NCI-H2227 (cell line): ENCODE measurements around the gene F12.
A peak's percentile ranks its signal among the peaks of the same experiment; 100 is the strongest.
"Not testable (repeated sequence)": the region's sequence is repeated elsewhere in the genome, so short reads cannot be mapped to it uniquely, and the experiment has no call there.

Experiments used
- DNase-seq: peaks from one replicate; lab custom pipeline; 2025; ENCODE audit not compliant: unreplicated experiment; lab: John Stamatoyannopoulos, UW

The F12 gene

DNA sequence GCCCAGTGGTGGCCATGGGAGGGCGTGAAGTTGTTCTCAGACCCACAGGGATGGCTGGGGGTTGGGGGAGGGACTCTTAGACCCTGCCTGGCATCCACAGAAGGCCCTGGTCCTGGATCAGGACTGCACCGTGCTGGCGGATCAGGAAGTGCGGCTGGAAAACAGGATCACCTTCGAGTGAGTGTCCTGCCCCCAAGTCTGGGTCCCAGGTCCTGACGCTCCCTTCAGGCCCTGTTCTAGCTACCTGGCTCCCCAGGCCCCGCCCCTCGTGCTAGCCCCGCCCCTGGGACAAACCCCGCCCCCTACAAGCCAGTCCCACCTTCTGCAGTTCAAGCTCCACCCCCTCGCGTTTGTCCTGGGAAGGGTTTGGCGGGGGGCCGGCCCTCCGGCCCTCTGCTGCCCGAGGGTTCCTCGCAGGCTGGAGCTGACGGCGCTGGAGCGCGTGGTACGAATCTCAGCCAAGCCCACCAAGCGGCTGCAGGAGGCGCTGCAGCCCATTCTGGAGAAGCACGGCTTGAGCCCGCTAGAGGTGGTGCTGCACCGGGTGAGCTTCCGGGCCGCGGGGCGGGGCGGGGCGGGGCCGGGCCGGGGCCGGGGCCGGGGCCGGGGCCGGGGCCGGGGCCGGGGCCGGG, 38.8 kb downstream of the F12 start:
- DNase-seq = peak; percentile 82

DNA sequence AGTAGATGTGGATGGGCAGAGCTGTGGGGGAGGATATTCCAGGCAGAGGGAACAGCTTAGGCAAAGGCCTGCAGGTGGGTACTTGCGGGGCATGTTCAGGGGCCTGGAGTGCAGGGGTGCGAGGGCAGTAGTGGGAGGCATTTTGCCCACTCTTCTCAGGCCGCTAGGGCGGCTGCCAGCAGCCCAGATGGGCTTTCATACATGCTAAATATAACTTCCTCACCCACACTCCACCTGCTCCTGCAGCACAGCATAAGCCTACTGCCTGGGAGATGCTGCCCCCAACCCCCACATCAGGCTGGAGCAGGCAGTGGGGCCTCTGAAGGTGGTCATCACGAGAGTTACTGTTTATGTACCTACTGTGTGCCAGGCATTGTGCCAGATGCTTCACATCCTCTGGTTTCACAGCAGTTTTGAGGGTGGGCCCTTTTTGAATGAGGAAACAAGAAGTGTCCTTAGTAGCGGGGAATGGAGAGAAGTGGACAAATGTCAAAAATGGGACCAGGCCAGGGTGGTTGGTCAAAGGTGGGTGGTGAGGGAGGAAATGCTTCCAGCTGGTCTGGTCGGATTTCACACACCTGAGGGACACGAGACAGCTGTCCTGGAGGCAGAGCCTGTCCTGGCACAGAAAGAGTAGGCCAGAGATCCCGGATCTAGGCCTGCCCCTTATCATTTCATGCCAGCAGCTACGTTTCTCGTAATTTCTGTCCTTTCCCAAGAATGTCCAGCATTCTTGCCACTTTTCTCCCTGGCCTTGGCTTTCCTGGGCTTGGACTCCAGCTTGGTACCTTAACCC, 39.5 kb downstream of the F12 start:
- DNase-seq = no peak

DNA sequence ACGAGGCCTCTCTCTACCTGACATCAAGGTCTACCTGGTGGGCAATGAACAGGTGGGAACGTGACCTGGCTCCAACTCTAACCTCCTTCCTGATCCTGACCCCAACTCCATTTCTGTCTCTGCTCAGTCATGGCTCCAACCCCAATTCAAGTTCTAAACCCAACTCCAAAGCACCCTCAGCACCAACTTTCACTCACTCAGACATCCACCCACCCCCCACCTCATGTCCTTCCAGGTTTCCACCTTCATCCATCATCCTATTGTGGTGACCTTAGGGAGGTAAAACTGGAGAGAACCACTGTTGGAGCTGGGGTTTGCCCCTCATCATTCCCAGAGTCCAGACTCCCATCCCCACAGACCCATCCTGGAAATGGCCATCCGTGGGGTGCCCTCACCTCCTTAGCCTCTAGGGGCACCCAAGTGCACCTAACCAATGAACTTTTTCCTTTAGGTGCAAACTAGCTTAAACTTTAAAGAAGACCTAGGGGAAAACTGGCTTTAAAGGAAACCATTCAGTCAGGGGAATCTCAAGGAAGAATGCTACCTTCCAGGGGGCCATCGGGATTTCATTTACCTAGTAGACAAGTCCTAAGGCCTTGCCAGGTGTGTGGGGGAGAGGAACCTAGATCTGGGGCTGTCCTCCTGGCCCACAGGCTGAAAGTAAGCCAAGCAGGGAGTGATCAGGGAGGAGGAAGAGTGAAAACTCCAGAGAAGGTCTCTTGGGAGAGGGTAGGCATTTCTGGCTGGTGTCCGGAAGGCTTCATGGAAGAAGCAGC, 40.3 kb downstream of the F12 start:
- no peak for DNase-seq

DNA sequence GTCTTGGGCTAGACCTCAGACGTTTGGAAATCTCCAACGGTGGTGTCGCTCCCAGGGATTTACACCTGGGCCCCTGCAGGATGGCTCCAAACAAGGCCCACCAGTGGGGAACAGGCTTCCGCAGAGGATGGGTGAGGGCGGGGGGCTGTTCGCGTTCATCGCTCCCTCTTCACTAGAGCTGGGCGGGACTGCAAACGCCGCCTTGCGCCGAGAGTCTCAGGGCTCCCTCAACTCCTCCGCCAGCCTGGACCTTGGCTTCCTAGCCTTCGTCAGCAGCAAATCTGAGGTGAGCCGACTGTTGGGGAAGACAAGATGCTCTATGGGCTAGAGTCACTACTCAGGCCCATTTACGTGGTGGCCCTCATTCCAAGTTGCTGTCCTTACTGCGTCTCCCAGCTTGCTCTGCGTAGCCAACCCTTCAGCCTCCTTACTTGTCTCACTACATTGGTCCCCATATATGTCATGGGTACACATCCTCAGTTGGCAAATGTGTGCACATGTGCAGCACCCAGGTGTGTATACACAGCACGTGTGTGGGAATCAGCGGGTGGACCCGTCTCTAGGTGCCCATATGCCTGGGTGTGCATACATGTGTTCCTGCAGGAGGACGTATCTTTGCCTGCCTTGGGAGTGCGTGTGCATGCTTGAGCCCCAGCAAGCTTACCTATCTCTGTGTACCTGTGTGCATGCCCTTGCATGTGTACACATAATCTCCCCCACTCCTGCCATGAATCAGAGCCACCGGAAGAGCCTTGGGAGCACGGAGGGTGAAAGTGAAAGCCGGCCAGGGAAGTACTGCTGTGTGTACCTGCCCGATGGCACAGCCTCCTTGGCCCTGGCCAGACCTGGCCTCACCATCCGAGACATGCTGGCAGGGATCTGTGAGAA, 41.1 kb downstream of the F12 start:
- DNase-seq = no peak

DNA sequence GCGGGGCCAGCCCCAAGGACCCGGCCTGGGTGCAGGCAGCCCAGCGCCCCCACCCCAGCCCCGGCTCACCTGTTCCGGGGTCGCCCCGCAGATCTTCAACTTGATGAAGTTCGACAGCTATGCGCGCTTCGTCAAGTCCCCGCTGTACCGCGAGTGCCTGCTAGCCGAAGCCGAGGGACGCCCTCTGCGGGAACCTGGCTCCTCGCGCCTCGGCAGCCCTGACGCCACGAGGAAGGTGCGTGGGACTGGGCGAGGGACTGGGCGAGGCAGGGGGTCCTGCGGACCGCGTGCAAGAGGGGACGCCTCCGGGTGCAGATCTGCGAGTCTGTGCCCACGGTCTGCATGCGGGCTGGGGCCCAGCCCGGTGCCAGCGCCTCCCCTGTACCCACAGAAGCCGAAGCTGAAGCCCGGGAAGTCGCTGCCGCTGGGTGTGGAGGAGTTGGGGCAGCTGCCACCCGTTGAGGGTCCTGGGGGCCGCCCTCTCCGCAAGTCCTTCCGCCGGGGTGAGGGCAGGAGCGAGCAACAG, 42.0 kb downstream of the F12 start:
- no peak for DNase-seq

DNA sequence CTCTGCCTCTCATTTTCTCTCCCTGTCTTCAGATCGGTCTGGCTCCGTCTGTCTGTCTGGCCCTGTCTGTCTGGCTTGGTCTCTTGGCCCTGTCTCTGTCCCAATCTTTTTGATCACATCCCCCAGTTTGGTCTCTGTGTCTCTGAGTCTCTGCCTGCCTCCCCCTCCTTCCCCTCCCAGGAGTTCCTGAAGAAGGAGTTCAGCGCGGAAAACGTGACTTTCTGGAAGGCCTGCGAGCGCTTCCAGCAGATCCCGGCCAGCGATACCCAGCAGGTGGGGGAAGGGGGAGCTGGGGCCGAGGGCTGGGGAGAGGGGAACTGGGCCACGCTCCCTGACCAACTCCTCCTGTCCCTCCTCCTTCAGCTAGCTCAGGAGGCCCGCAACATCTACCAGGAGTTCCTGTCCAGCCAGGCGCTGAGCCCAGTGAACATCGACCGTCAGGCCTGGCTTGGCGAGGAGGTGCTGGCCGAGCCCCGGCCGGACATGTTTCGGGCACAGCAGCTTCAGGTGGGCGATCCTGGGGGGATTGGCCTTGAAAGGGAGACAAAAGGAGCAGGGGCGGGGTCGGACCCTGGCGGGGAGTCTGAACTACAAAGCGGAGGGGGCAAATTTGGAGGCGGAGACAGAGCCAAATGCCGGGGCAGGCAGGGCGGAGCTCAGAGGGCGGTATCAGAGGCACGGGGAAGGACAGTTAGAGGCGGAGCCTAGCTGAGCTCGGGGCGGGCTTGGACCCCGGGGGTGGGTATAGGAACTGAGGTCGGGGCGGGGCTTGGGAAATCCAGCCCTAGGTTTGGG, 42.6 kb downstream of the F12 start:
- peak; percentile 62 for DNase-seq

DNA sequence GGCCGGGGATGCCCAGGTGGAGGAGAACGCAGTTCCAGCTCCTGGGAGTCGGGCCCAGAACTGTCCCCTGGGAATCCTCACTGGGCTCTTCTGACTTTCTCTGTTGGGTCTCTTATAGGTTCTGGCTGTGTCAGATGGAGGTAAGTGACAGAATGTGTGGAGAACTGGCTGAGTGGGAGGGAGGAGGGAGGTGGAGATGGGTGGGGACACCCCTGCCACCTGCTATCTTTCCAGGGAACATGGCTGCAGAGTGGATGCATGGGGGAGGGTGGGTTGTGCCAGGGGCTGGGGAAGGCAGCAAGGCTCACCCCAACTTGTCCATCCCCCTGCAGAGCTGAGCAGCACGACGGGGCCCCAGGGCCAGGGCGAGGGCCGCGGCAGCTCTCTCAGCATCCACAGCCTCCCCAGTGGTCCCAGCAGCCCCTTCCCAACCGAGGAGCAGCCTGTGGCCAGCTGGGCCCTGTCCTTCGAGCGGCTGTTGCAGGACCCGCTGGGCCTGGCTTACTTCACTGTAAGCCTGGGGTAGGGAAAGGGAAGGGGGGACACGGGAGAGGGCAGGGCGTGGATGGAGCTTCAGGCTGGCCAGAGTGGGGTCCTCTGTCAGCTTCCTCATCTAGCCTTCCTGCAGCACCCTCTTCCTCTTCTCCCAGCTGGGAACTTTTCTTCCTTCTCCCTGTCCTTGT, 43.4 kb downstream of the F12 start:
- DNase-seq = no peak

DNA sequence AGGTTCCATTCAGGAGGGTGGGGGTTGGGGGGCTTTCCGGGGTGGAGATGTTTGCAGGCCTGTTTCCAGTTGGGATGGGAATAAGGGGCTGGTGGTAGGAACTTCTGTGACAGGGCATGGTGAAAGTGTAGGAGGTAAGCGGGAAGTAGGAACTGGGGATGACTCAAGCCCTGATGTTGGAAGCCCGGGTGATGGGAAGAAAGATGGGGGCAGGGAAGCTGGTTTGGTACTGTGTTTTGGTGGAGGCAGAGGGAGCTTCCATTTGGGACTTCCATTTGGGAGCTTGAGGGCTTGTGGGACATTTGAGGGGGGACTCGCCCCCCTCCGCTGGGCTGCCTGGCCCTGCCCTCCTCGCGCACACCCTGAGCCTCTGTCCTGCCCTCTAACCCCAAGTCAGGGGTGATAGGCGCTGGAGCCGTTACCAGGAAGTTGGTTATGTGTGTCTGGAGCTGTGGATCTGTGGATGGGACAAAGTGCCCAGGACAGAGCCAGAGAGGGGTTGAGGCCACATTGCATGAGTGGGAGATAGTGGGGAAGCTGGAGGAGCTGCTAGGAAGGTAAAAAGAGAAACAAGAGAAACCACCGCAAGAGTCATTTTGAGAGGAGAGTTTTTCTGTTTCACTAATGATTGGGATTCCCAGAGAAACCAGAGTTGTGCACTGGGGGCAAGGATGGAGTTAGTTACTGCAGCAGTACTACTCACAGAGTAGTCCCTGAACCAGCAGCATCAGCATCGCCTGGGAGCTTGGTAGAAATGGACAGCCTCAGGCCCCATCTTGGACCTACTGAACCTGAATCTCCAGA, 45.0 kb downstream of the F12 start:
- no peak for DNase-seq

DNA sequence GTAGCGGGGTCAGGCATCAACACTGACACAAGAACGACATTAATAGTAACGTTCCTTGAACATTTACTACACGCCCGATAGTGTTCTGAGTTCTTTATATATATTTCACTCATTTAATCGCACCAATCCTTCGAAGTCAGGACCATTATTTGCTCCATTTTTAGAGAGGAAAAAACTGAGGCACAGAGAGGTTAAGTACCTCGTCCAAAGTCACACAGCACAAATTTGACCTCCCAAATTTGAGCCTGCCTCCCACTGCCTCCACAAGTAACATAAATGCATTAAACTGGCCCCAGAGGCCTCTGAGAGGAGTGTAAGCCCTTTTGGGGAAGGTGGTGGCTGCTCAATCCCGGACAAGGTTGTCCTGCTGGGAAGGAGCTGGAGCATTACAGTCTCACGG, 45.8 kb downstream of the F12 start:
- no peak for DNase-seq

DNA sequence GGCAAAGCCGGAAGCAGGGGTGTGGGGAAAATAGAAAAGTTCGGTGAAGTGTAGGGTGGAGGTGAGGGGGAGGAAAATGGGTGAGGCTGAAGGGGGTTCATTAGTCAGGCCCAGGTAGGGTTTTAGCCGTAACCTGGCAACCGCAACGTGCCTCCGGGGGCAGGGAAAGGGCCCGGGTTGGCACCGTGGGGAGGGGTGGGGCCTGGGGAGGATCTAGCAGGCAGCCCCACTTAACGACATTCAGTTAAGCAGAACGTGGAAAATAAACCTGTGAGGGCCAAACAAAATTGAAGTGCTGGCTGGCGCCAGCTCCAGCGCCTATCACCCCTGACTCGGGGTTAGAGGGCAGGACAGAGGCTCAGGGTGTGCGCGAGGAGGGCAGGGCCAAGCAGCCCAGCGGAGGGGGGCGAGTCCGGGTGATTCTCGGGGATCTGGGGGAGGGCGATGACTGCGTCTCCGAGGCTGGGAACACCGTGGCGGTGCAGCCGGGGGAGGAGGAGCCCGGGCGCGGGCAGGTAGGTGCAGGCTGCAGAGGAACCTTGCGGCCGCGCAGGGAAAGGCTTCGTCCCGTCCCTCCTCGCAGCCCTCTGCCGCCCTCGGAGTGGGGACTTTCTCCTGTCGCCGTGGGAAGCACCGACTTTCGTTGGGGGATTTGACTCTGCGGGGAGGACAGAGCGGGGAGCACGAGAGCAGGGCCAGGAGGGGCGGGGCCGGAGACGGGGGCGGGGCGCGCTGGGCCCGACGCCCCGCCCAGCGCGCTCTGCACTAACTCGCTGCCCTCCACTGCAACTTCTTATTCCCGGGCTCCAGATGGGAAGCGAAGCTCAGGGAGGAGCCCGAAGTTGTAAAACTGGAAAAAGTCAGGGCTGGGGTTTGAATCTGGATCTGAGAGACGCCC, 46.5 kb downstream of the F12 start:
- DNase-seq = peak; percentile 63

DNA sequence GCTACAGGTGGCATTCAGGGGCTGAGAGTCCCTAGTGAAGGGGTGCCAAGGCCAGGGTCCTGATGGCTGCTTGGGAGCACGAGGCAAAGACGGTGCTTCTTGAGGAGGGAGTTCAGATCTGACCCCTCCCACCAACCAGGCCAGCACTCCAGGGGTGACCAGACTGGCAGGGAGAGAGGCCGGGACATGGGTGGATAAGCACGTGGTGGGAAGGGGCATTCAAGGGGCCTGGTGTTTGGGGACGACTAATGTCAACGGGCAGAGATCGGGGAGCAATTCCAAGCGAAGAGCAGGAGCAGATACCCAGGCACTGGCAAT, 47.1 kb downstream of the F12 start:
- DNase-seq = no peak

DNA sequence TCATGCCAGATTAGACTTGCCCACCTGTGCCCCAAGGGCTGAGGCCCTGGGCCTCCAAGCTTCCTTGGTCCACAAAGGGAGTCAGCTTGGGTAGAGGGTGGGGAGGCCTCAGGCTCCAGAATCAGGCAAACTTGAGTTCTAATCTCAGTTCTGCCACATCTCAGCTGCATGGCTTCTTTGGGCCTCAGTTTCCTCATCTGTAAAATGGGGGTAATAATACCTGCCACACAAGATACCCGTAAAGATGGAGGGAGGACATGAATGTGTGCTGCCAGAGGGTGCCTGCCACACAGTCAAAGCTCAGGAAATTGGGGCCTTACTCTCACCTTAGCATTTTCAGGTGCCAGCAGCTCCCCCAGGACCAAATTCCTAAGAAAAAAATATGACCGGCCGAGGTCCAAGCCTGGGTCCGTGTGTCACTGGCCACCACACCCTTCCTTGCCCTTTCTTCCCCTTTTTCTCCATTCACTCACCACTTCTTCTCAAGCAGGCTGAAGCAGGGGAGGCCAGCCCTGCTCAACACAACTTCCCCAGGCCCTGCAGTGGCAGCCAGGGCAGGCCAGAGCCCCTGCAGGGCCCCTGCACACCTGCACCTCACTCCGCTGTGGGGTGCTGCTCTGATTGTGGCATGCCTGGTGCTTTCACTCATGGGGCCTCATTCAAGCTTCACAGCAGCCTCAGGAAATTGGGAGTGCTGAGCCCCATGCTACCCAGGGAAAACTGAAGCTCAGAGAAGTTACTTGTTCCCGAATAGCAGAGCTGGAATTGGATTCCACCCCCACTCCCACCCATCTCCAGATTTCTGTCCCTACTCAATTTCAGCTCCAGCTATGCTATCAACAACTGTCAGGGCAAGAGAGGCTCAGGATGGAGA, 47.7 kb downstream of the F12 start:
- DNase-seq = no peak

DNA sequence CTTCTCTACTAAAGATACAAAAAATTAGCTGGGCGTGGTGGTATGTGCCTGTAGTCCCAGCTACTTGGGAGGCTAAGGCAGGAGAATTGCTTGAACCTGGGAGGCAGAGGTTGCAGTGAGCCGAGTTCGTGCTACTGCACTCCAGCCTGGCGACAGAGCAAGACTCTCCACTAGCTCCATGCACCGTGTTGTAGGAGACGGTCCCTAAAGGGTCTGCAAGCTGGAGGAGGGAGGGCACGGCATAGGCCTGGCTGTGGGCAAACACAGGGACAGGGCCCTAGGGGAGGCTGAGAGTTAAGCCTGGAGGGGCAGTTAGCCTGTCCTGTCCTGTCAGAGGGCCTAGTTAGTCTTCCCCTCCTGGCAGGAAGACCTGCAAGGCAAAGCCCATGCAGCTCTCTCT, 48.6 kb downstream of the F12 start:
- DNase-seq = not testable (repeated sequence)

DNA sequence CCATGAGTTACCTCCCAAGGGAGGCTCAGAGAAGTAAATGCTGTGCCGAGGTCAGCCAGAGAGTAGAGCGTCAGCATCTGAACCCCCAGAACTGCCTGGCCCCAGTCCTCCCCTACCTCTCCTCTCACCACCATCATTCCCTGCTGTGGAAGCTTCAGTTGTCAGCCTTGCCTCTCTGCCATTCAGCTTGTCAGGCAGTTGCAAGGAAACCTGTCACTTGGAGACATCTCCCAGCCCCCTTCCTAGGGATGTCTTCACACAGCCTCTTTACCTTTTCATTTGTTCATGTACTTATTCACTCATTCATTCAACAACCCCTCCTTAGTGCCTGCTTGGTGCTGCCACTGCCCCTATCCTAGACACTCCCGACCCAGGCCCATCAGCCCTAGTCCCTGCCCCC, 49.5 kb downstream of the F12 start:
- DNase-seq = no peak

DNA sequence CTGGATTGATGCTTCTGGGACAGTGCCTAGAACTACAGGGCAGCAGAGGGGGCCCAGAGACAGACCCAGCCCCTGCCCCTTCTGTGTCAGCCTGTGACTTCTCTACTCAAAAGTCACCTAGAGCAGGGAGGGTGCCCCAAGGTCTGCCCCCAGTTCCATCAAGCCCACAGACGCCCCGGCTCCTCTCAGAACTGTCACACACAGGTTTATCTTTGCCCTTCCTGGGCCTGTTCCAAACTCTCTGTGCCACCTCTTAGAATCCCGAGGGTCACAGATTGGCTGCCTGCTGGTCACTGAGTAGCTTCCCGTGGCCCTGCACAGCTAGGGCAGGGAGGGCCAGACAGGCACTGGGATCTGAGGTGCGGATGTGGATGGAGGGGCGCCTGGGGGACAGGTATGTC, 49.9 kb downstream of the F12 start:
- DNase-seq = no peak

DNA sequence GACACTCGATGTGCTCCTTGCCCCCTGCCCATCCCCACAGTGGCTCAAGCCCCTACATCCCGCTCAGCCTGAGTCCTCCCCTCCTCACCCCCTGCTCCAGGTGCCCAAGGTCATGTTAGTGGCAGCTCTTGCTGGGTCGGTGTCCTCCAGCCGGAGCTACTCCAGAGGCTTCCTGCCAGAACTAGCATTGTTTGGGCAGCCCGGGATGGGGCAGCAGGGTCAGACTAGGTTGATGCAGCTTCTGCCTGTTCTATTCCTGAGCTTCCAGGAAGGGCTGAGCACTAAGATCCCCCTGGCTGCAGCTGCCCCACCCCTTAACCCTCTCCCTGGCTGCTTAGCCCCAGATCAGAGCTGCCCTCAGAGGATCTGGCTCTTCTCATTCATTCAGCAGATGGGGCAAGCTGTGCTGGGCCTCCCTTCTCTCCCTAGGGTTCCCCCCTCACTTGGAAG, 51.0 kb downstream of the F12 start:
- no peak for DNase-seq
